CD14-positive monocyte (primary cell): ENCODE results near the gene TEC. TPM values are rescaled to one million over a fixed set of nuclear protein-coding genes. Genes with fewer than 3 reads are reported as not detected.

ENCODE experiments used
- DNase-seq, 3 donors: peaks; one replicate each; pipeline ENCODE4 v3.0.0-alpha.2; 2011 to 2022
- H2AFZ ChIP-seq: 2 replicates; pipeline ENCODE4 v1.6.0; 2012; ENCODE audit warnings: mild to moderate bottlenecking, low read depth, low read length, inconsistent platforms; ENCODE audit not compliant: insufficient read depth, poor library complexity, severe bottlenecking
- H3K27ac ChIP-seq, 2 donors: 1 replicate in 1 of 2; 2 replicates in 1 of 2; pipeline ENCODE4 v1.5.1; 2012 to 2013; ENCODE audit warnings: low read length in 2 of 2, control low read depth in 1 of 2, inconsistent platforms in 1 of 2, low read depth in 1 of 2, mild to moderate bottlenecking in 1 of 2
- H3K27me3 ChIP-seq, 2 donors: one replicate each; pipeline versions ENCODE4 v1.6.0 to v1.6.1; 2011 to 2013; ENCODE audit warnings: low read length in 2 of 2; ENCODE audit not compliant: control insufficient read depth in 2 of 2, insufficient read depth in 2 of 2
- H3K36me3 ChIP-seq, 2 donors: replicated peaks in 1 of 2; 1 replicate in 1 of 2; 2 replicates in 1 of 2; pipeline versions ENCODE4 v1.5.1 to v1.6.1; 2012 to 2013; ENCODE audit warnings: low read length in 2 of 2, control low read depth in 1 of 2, inconsistent platforms in 1 of 2, mild to moderate bottlenecking in 1 of 2; ENCODE audit not compliant: insufficient read depth in 2 of 2, control insufficient read depth in 1 of 2
- H3K4me1 ChIP-seq, 2 donors: 1 replicate in 1 of 2; 2 replicates in 1 of 2; pipeline versions ENCODE4 v1.5.1 to v1.6.1; 2012 to 2013; ENCODE audit warnings: low read length in 2 of 2, control low read depth in 1 of 2, inconsistent platforms in 1 of 2, mild to moderate bottlenecking in 1 of 2, moderate library complexity in 1 of 2; ENCODE audit not compliant: insufficient read depth in 2 of 2, control insufficient read depth in 1 of 2
- H3K4me2 ChIP-seq: replicated peaks from 2 replicates; pipeline ENCODE3; 2012; ENCODE audit warnings: low read length, moderate library complexity, mild to moderate bottlenecking; ENCODE audit not compliant: poor library complexity, severe bottlenecking; ENCODE audit errors: extremely low read depth
- H3K4me3 ChIP-seq, 3 experiments: fragments of 200-600 bp in 1 of 3; sonication (generic) in 1 of 3; replicated peaks in 1 of 3; 1 replicate in 2 of 3; 2 replicates in 1 of 3; pipeline ENCODE4 v1.5.1; 2011 to 2013; ENCODE audit warnings: low read length in 3 of 3, mild to moderate bottlenecking in 3 of 3, control low read depth in 2 of 3, low read depth in 2 of 3, inconsistent platforms in 1 of 3, moderate library complexity in 1 of 3
- H3K79me2 ChIP-seq: 2 replicates; pipeline ENCODE4 v1.6.0; 2012; ENCODE audit warnings: mild to moderate bottlenecking, control low read depth, inconsistent platforms, low read length, moderate library complexity; ENCODE audit not compliant: insufficient read depth
- H3K9ac ChIP-seq: 2 replicates; pipeline ENCODE4 v1.6.0; 2017; ENCODE audit warnings: low read length, mild to moderate bottlenecking; ENCODE audit not compliant: insufficient read depth, poor library complexity, severe bottlenecking
- H3K9me3 ChIP-seq, 2 donors: replicated peaks in 1 of 2; 1 replicate in 1 of 2; 2 replicates in 1 of 2; pipeline versions ENCODE4 v1.5.1 to v1.6.1; 2012 to 2013; ENCODE audit warnings: low read length in 2 of 2, control low read depth in 1 of 2; ENCODE audit not compliant: control insufficient read depth in 1 of 2, insufficient read depth in 1 of 2
- H4K20me1 ChIP-seq: 2 replicates; pipeline ENCODE4 v1.6.0; 2012; ENCODE audit warnings: mild to moderate bottlenecking, low read length, control low read depth, moderate library complexity; ENCODE audit not compliant: insufficient read depth
- H3K27ac Mint-ChIP-seq, 7 donors: one replicate each; pipeline ENCODE4 v1.8.0; 2020; ENCODE audit warnings: mild to moderate bottlenecking in 7 of 7, mixed read lengths in 7 of 7, moderate library complexity in 6 of 7, inconsistent platforms in 2 of 7
- H3K27me3 Mint-ChIP-seq, 3 donors: one replicate each; pipeline ENCODE4 v1.8.0; 2021 to 2022; ENCODE audit warnings: low read depth in 3 of 3, mild to moderate bottlenecking in 3 of 3, mixed read lengths in 3 of 3, moderate library complexity in 3 of 3, inconsistent platforms in 1 of 3
- H3K36me3 Mint-ChIP-seq, 2 donors: one replicate each; pipeline ENCODE4 v1.8.0; 2020; ENCODE audit warnings: mixed read lengths in 2 of 2, inconsistent platforms in 1 of 2, mild to moderate bottlenecking in 1 of 2
- H3K4me1 Mint-ChIP-seq: one replicate; pipeline ENCODE4 v1.8.0; 2020; ENCODE audit warnings: mild to moderate bottlenecking, mixed read lengths
- H3K4me3 Mint-ChIP-seq, 2 donors: one replicate each; pipeline ENCODE4 v1.8.0; 2020; ENCODE audit warnings: mild to moderate bottlenecking in 2 of 2, mixed read lengths in 2 of 2, moderate library complexity in 1 of 2
- H3K9me3 Mint-ChIP-seq, 7 donors: one replicate each; pipeline ENCODE4 v1.8.0; 2020 to 2022; ENCODE audit warnings: mixed read lengths in 7 of 7, mild to moderate bottlenecking in 6 of 7, moderate library complexity in 6 of 7, inconsistent platforms in 2 of 7
- WGBS: methylation state at CpG from one replicate; pipeline ENCODE4 v1.1.5; 2013; ENCODE audit warnings: missing lambda C conversion rate; ENCODE audit not compliant: insufficient coverage; 5-methylcytosine and 5-hydroxymethylcytosine counted together
- intact Hi-C, 2 donors: fragments of 100-400 bp; cut with micrococcal nuclease; formaldehyde crosslinking; loops; one replicate each; pipeline versions ENCODE4 v1.15.0 to v1.15.1; 2023
- polyA plus RNA-seq, 3 donors: library from polyadenylated mRNA; depleted of rRNA in 1 of 3; unstranded in 2 of 3; stranded (reverse) in 1 of 3; fragments of 300-500 nt in 2 of 3; fragments of >200 nt in 1 of 3; fragmentation: Illumina TruSeq in 2 of 3; gene quantifications; 1 replicate in 2 of 3; 2 replicates in 1 of 3; pipeline ENCODE4 v1.2.3, GENCODE V29; 2012 to 2021
- TF ChIP-seq, protein P1 (sequence below): fragments of 200-600 bp; IDR thresholded peaks from one replicate; pipeline ENCODE4 v1.8.0; 2022; ENCODE audit warnings: antibody characterized with exemption, mild to moderate bottlenecking

The TEC gene
- polyA plus RNA-seq, 3 donors = 0.30 to 2.5 (median 0.73) TPM

DNA sequence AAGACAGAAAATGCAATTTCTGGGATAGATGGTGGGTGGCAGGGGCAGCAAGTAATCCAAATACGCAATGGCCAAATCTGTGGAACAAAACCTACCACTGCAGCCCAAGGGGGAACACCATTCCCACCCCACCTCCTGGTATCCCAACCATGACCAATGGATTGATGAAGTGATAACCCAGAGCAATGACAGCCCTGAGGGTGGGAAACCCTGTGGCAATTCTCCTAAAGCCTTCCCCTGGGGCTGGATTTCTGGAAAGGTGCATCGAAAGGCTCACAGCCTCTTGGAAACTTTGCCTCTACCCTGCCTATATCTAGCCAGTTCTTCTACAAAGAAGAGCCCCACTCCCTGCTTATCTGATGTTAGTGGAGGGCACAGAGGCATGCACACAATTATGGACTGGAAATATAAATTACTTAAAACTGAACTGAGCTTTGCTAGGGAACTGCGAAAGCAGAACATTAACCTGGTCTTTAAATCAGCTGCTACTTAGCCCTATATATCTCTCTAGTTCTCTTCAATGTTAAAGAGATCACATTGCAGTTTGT lies 75.6 kb downstream of the TEC start:
- no peak overlapping the region for H3K9ac ChIP-seq
- H3K4me1 Mint-ChIP-seq = peaks cover 42% of the 10 kb centered on the region
- H3K9me3 Mint-ChIP-seq = no peaks in the 10 kb centered on the region
- H3K4me3 Mint-ChIP-seq = no peak overlapping the region
- intact Hi-C loops = no loop called here
- H3K4me3 ChIP-seq = no peak overlapping the region
- H3K9me3 ChIP-seq = no peaks in the 10 kb centered on the region
- no peaks in the 10 kb centered on the region for H3K27me3 ChIP-seq
- no peak overlapping the region for H3K27ac ChIP-seq
- peaks cover 25 to 44% of the 10 kb centered on the region in 2 donors for H3K4me1 ChIP-seq
- peaks cover 4 to 8% of the 10 kb centered on the region in 2 donors for H3K36me3 Mint-ChIP-seq
- H3K4me2 ChIP-seq = no peak overlapping the region
- H3K27me3 Mint-ChIP-seq = no peaks in the 10 kb centered on the region
- H3K79me2 ChIP-seq = peaks cover 20% of the 10 kb centered on the region
- TF ChIP-seq, protein P1, sequence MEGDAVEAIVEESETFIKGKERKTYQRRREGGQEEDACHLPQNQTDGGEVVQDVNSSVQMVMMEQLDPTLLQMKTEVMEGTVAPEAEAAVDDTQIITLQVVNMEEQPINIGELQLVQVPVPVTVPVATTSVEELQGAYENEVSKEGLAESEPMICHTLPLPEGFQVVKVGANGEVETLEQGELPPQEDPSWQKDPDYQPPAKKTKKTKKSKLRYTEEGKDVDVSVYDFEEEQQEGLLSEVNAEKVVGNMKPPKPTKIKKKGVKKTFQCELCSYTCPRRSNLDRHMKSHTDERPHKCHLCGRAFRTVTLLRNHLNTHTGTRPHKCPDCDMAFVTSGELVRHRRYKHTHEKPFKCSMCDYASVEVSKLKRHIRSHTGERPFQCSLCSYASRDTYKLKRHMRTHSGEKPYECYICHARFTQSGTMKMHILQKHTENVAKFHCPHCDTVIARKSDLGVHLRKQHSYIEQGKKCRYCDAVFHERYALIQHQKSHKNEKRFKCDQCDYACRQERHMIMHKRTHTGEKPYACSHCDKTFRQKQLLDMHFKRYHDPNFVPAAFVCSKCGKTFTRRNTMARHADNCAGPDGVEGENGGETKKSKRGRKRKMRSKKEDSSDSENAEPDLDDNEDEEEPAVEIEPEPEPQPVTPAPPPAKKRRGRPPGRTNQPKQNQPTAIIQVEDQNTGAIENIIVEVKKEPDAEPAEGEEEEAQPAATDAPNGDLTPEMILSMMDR = no peak
- no peak for DNase-seq
- no peak overlapping the region for H2AFZ ChIP-seq
- WGBS = no CpG with 5 or more reads among the region's 3 CpGs
- H3K27ac Mint-ChIP-seq = peak overlapping the region in 6 of 7 donors; percentile 0 to 78 (median 60)
- no peaks in the 10 kb centered on the region for H3K36me3 ChIP-seq
- H4K20me1 ChIP-seq = no peaks in the 10 kb centered on the region

DNA sequence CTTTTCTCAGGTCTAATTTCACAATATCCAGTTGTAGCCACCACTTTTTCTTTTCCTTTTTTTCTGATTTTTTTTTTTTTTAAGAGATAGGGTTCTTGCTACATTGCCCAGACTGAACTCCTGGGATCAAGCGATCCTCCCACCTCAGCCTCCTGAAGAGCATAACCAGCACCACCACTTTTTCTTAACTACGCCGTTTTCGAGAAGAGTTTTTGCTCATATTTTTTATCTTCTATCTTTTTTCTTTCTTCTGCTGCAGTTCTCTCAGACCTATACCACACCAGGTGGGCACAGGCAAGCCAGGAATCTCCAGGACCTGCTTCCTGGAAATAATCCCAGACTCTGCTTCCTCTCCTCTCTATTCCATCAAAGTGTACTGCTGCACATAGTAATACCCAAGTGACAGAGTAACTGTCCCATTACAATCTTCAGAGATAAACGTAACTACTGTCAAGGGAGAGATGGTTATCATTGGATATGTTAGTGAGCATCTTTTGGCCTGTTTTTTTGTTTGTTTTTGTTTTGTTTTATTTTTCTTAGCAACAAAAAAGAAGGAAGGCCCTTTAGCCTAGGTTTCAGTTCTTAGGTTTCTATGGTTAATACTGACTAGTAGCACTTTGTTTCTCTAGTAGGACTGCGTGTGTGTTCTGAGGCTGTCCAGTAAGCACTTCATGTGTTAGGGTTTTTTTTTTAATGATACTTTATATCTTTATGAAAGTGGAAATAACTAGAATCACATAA lies 76.4 kb downstream of the TEC start:
- Mint-ChIP-seq H3K4me1 (peaks cover 42% of the 10 kb centered on the region), H3K4me3 (no peak overlapping the region), H3K27me3 (no peaks in the 10 kb centered on the region), H3K9me3 (no peaks in the 10 kb centered on the region), H3K27ac (peak overlapping the region in 6 of 7 donors; percentile 12 to 87 (median 72)), H3K36me3 (peaks cover 4 to 8% of the 10 kb centered on the region in 2 donors)
- Histone ChIP-seq H3K27ac (peak overlapping the region in 1 of 2 donors; percentile 20), H3K79me2 (peaks cover 20% of the 10 kb centered on the region), H4K20me1 (no peaks in the 10 kb centered on the region), H3K36me3 (no peaks in the 10 kb centered on the region), H3K27me3 (no peaks in the 10 kb centered on the region), H3K4me1 (peaks cover 25 to 44% of the 10 kb centered on the region in 2 donors), H3K4me2 (no peak overlapping the region), H3K9me3 (no peaks in the 10 kb centered on the region), H2AFZ (no peak overlapping the region), H3K4me3 (no peak overlapping the region), H3K9ac (no peak overlapping the region)
- WGBS = 89% methylated on average over 4 of the region's 6 CpGs
- intact Hi-C loops = no loop called here
- DNase-seq = no peak
- TF ChIP-seq, protein P1 = no peak
